ENCODE measurements around the gene SNX22. TPM values are rescaled to one million over a fixed set of nuclear protein-coding genes. Genes with fewer than 3 reads are reported as not detected.

Gene SNX22
- total and polyA plus RNA-seq, 9 of the 15 experiments (the other 6 are each of a cell fraction or from before 2014, with no cell fraction given), result 0.91 to 3.0 (median 2.0) TPM

- TF ChIP-seq SIN3B (IDR thresholded peaks at IDR 0.05; ENCODE audit: low read depth), result peak; percentile 43
- no peak for TF ChIP-seq SREBF2 (CRISPR knock-in tag; IDR thresholded peaks at IDR 0.05)
- no peak for TF ChIP-seq ZNF274 (IDR thresholded peaks at IDR 0.05; ENCODE audit: borderline replicate concordance, low read depth, low read length)
- TF ChIP-seq ZNF197 (CRISPR knock-in tag; IDR thresholded peaks at IDR 0.05; ENCODE audit: low read depth), result peak; percentile 53; the same call in 1 of the 2 replicates
- no peak for TF ChIP-seq SAFB2 (IDR thresholded peaks at IDR 0.05; ENCODE audit: borderline replicate concordance, low read depth, low read length, severe bottlenecking)
- TF ChIP-seq KDM2B (CRISPR knock-in tag; IDR thresholded peaks at IDR 0.05), result no peak
- TF ChIP-seq HNRNPK (IDR thresholded peaks at IDR 0.05; ENCODE audit: low read depth, low read length, poor library complexity, severe bottlenecking), result peak; percentile 45
- no peak for TF ChIP-seq ZNF124 (CRISPR knock-in tag; IDR thresholded peaks at IDR 0.05)
- TF ChIP-seq SMARCC2 (IDR thresholded peaks at IDR 0.05; ENCODE audit: low read depth), result peak; percentile 45; the same call in 1 of the 2 replicates
- TF ChIP-seq PHF21A (IDR thresholded peaks at IDR 0.05; ENCODE audit: borderline replicate concordance, low read depth), result no peak
- peak; percentile 98 for TF ChIP-seq NKRF (IDR thresholded peaks at IDR 0.05; ENCODE audit: borderline replicate concordance)
- TF ChIP-seq FOXK1 (CRISPR knock-in tag; IDR thresholded peaks at IDR 0.05; ENCODE audit: borderline replicate concordance), result no peak
- TF ChIP-seq CTBP1 (IDR thresholded peaks at IDR 0.05; ENCODE audit: borderline replicate concordance), result peak; percentile 76
- no peak for TF ChIP-seq RBM34 (IDR thresholded peaks at IDR 0.05; ENCODE audit: borderline replicate concordance, insufficient read depth, low read length)
- no peak for TF ChIP-seq ARHGAP35 (IDR thresholded peaks at IDR 0.05; ENCODE audit: partially characterized antibody)
- TF ChIP-seq ZHX1 (conservative IDR thresholded peaks at IDR 0.05; ENCODE audit: low read length), result peak; percentile 50; the same call in 1 of the 2 replicates
- 0 out of 2 replicates have a peak, but pooled peaks have one; percentile 33 for TF ChIP-seq CHCHD3 (CRISPR knock-in tag; IDR thresholded peaks at IDR 0.05)
- no peak for TF ChIP-seq ZNF780A (CRISPR knock-in tag; IDR thresholded peaks at IDR 0.05)
- TF ChIP-seq KLF1 (tag; IDR thresholded peaks at IDR 0.05), result no peak
- TF ChIP-seq DNMT1 (IDR thresholded peaks at IDR 0.05), result no peak
- no peak for TF ChIP-seq PPARD (CRISPR knock-in tag; IDR thresholded peaks at IDR 0.05)
- TF ChIP-seq TARDBP (IDR thresholded peaks at IDR 0.05), result 0 out of 2 replicates have a peak, but pooled peaks have one; percentile 16
- TF ChIP-seq TCF15 (CRISPR knock-in tag; IDR thresholded peaks at IDR 0.05), result no peak
- TF ChIP-seq BCOR (IDR thresholded peaks at IDR 0.05), result peak; percentile 39; the same call in 1 of the 2 replicates
- TF ChIP-seq ILF3 (IDR thresholded peaks at IDR 0.05; ENCODE audit: borderline replicate concordance), result no peak; the same call in 1 of the 2 replicates
These were observed 11.5 kb downstream of the SNX22 start, which contains the start of gene PPIB (continued) for GRCh38 chr15:64162869-64163658.

Measured in K562 (cell line).